RWPE2 (cell line): ENCODE measurements around the gene SYCE3.

Experiments used
- ATAC-seq: fragments of 200-7000 bp; cut with Tn5 transposase; 3 replicates; pipeline ENCODE4 v1.9.1; 2021; ENCODE audit warnings: low read depth
- DNase-seq: peaks from one replicate; pipeline ENCODE4 v3.0.0-alpha.2; 2020; ENCODE audit warnings: low spot score
- H3K27ac ChIP-seq: fragments of 450-650 bp; 2 replicates; pipeline ENCODE4 v1.5.1; 2017; ENCODE audit warnings: mild to moderate bottlenecking; ENCODE audit not compliant: poor library complexity, severe bottlenecking
- H3K27me3 ChIP-seq: fragments of 250-450 bp; sonication (Bioruptor Pico); 2 replicates; pipeline ENCODE4 v1.5.1; 2021; ENCODE audit warnings: mild to moderate bottlenecking, moderate library complexity; ENCODE audit not compliant: insufficient read depth, poor library complexity, severe bottlenecking
- H3K36me3 ChIP-seq: fragments of 250-450 bp; sonication (Bioruptor Pico); 2 replicates; pipeline ENCODE4 v1.5.1; 2020; ENCODE audit warnings: low read depth, mild to moderate bottlenecking, moderate library complexity
- H3K4me1 ChIP-seq: fragments of 250-450 bp; sonication (Bioruptor Pico); 2 replicates; pipeline ENCODE4 v1.5.1; 2021; ENCODE audit warnings: mild to moderate bottlenecking, moderate library complexity; ENCODE audit not compliant: insufficient read depth, poor library complexity, severe bottlenecking
- H3K4me3 ChIP-seq: fragments of 250-450 bp; sonication (Bioruptor Pico); 2 replicates; pipeline ENCODE4 v1.5.1; 2021; ENCODE audit warnings: mild to moderate bottlenecking, moderate library complexity; ENCODE audit not compliant: severe bottlenecking
- H3K9me3 ChIP-seq: fragments of 250-450 bp; sonication (Bioruptor Pico); 2 replicates; pipeline ENCODE4 v1.5.1; 2021; ENCODE audit warnings: mild to moderate bottlenecking, moderate library complexity; ENCODE audit not compliant: severe bottlenecking
- CTCF ChIP-seq: fragments of 450-650 bp; IDR thresholded peaks from one replicate; pipeline ENCODE4 v1.5.1; 2017; ENCODE audit warnings: mild to moderate bottlenecking, moderate library complexity; ENCODE audit not compliant: poor library complexity, severe bottlenecking

Gene SYCE3

GRCh38 chr22:50505276-50505775 is 57.4 kb downstream of the SYCE3 start:
- no peak for TF ChIP-seq CTCF
- Histone ChIP-seq H3K4me1 (peaks cover 7% of the 10 kb centered on the region), H3K27ac (no peak overlapping the region), H3K9me3 (no peaks in the 10 kb centered on the region), H3K27me3 (no peaks in the 10 kb centered on the region), H3K36me3 (peaks cover 27% of the 10 kb centered on the region), H3K4me3 (no peak overlapping the region)
- DNase-seq (no peak), ATAC-seq (no peak)

DNA sequence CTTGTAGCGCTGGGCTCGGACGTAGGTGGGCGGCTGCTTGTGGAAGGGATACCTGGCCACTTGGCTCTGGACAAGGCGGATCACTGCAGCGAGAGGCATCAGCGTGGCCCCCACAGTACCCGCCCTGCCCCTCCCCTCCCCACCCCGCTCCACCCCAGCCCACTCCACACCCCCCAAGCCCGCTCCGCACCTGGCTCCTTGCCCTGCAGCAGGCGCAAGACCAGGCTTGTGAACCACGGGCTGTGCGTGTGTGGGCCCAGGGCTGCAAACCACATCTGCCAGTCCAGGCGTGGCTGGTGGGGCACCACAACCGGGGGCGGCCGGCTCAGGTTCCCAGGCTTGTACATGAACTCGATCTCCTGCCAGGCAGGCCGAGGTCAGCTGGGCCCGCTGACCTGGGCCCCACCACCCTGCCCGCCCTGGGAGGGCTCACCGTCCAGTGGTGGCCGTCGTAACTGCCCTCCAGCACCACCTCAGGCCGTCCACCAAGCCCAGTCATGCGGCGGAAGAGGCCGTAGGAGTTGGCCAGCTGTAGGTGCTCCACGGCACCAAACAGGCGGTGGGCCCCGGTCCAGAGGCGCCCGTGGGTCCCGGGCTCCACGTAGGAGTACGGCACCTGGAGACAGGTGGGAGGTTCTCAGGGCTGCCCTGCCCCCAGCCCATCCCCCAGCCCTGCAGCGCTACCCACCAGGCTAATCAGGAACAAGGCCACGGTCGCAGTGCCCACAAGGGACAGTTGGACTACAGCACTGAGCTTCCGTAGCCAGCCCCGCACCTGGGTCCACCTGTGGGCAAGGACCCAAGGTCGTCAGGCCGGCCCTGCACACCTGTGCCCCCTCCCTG is 58.1 kb downstream of the SYCE3 start:
- DNase-seq (peak; percentile 66), ATAC-seq (no peak)
- Histone ChIP-seq H3K4me1 (peaks cover 7% of the 10 kb centered on the region), H3K27me3 (no peaks in the 10 kb centered on the region), H3K27ac (no peak overlapping the region), H3K4me3 (no peak overlapping the region), H3K9me3 (no peaks in the 10 kb centered on the region), H3K36me3 (peaks cover 22% of the 10 kb centered on the region)
- TF ChIP-seq CTCF = no peak

DNA sequence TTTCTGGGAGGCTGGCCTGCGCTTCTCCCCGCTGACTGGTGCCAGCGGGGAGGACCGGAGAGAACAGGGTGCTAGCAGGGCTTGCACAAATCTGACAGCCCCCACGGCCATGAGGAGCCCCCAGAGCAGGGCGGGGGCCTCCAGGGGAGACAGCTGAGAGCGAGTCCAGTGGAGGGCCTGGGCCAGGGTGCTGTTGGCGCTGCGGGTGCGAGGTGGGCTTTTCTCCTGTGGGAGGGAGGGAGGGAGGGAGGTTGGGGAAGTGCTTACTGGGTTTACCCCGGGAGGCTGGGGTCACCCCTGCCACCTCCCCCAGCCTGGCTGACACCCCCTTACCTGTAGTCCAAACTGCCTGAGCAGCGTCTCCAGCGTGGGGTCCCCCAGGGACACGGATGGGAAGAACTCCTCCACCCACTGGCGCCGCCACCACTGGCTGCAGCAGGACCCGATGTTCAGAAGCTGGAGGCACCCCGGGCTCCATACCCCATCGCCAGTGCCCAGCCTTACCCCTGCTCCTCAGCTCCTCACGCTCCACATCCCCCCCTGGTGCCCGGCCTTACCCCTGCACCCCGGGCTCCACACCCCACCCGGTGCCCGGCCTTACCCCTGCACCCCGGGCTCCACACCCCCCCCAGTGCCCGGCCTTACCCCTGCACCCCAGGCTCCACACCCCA is 59.1 kb downstream of the SYCE3 start:
- no peak for TF ChIP-seq CTCF
- ATAC-seq = no peak
- no peak overlapping the region for H3K4me3 ChIP-seq
- DNase-seq = peak; percentile 61
- no peaks in the 10 kb centered on the region for H3K9me3 ChIP-seq
- peaks cover 17% of the 10 kb centered on the region for H3K36me3 ChIP-seq
- H3K27me3 ChIP-seq = no peaks in the 10 kb centered on the region
- no peak overlapping the region for H3K27ac ChIP-seq
- H3K4me1 ChIP-seq = no peaks in the 10 kb centered on the region

GRCh38 chr22:50502628-50503474 is 59.9 kb downstream of the SYCE3 start:
- Histone ChIP-seq H3K27me3 (no peaks in the 10 kb centered on the region), H3K4me1 (no peaks in the 10 kb centered on the region), H3K9me3 (no peaks in the 10 kb centered on the region), H3K27ac (no peak overlapping the region), H3K4me3 (no peak overlapping the region), H3K36me3 (peaks cover 17% of the 10 kb centered on the region)
- no peak for TF ChIP-seq CTCF
- ATAC-seq (no peak), DNase-seq (peak; percentile 63)
